Panc1 (cell line): ENCODE data around the gene OXCT2. TPM values are rescaled to one million over a fixed set of nuclear protein-coding genes. Genes with fewer than 3 reads are reported as not detected.
"Not testable (repeated sequence)": the region's sequence is repeated elsewhere in the genome, so short reads cannot be mapped to it uniquely, and the experiment has no call there.

Experiments
- ATAC-seq: fragments of 200-7000 bp; cut with Tn5 transposase; 2 replicates; pipeline ENCODE4 v1.9.1; 2020; ENCODE audit warnings: mild to moderate bottlenecking, moderate library complexity
- BruUV-seq: library from RNA; stranded (reverse); fragments of 400-500 nt; replicated peaks from 2 replicates; lab custom pipeline; 2021; lab: Mats Ljungman, UMichigan
- CTCF ChIA-PET: fragments of 300-600 bp; sonication (Branson Sonifier 250); formaldehyde crosslinking; loops from one replicate; lab custom pipeline; 2022; ENCODE audit warnings: antibody characterized with exemption; lab: Charles Lee
- POLR2A ChIA-PET: fragments of 300-600 bp; sonication (Branson Sonifier 250); formaldehyde crosslinking; loops from one replicate; lab custom pipeline; 2022; ENCODE audit warnings: antibody characterized with exemption; lab: Charles Lee
- DNase-seq: peaks from one replicate; pipeline ENCODE4 v3.0.0-alpha.2; 2010; ENCODE audit warnings: low read depth, low spot score
- H3K27ac ChIP-seq: 2 replicates; pipeline ENCODE4 v1.5.1; 2011; ENCODE audit warnings: mild to moderate bottlenecking, low read length, inconsistent platforms
- H3K27me3 ChIP-seq: fragments of 200-500 bp; sonication (Bioruptor generic); 2 replicates; pipeline ENCODE4 v1.6.0; 2014; ENCODE audit warnings: low read length, inconsistent platforms; ENCODE audit not compliant: control insufficient read depth, insufficient read depth
- H3K36me3 ChIP-seq: fragments of 200-500 bp; sonication (Bioruptor generic); 2 replicates; pipeline ENCODE4 v1.5.1; 2014; ENCODE audit warnings: inconsistent platforms, mild to moderate bottlenecking, low read length, moderate library complexity; ENCODE audit not compliant: control insufficient read depth, insufficient read depth
- H3K4me1 ChIP-seq: 2 replicates; pipeline ENCODE4 v1.5.1; 2011; ENCODE audit warnings: inconsistent platforms, mild to moderate bottlenecking, low read length, moderate library complexity; ENCODE audit not compliant: control insufficient read depth, insufficient read depth
- H3K4me3 ChIP-seq, 2 experiments: 2 replicates each; pipeline ENCODE4 v1.5.1; 2011 to 2012; ENCODE audit warnings: low read depth in 2 of 2, low read length in 2 of 2, mild to moderate bottlenecking in 2 of 2, inconsistent platforms in 1 of 2, moderate library complexity in 1 of 2
- H3K9me3 ChIP-seq: fragments of 200-500 bp; sonication (Bioruptor generic); 2 replicates; pipeline ENCODE4 v1.5.1; 2014; ENCODE audit warnings: low read depth, mild to moderate bottlenecking, inconsistent platforms, low read length, moderate library complexity; ENCODE audit not compliant: control insufficient read depth, insufficient read depth
- CTCF ChIP-seq: fragments of 450-650 bp; IDR thresholded peaks from 2 replicates; pipeline ENCODE4 v1.5.1; 2017; ENCODE audit warnings: mild to moderate bottlenecking
- POLR2AphosphoS5 ChIP-seq: IDR thresholded peaks from 2 replicates; pipeline ENCODE4 v1.6.1; 2012; ENCODE audit warnings: mild to moderate bottlenecking, low read depth, low read length, moderate library complexity
- REST ChIP-seq, 2 experiments: IDR thresholded peaks; 2 replicates each; pipeline ENCODE4 v1.6.1; 2011 to 2012; ENCODE audit warnings: low read depth in 2 of 2, control low read depth in 1 of 2, low read length in 1 of 2, mild to moderate bottlenecking in 1 of 2, moderate library complexity in 1 of 2; ENCODE audit not compliant: insufficient read depth in 1 of 2
- SIN3A ChIP-seq: IDR thresholded peaks from 2 replicates; pipeline ENCODE4 v1.6.1; 2012; ENCODE audit warnings: low read depth, mild to moderate bottlenecking, low read length, moderate library complexity, borderline replicate concordance; ENCODE audit not compliant: insufficient read depth
- TCF7L2 ChIP-seq: IDR thresholded peaks from 2 replicates; pipeline ENCODE4 v1.6.1; 2011; ENCODE audit warnings: mild to moderate bottlenecking, low read depth, low read length, inconsistent platforms
- in situ Hi-C: cut with HindIII; loops from 2 replicates; pipeline ENCODE4 v1.10.0; 2016; ENCODE audit warnings: low sequenced_read_pairs, low pct_unique_long_range_greater_than_20kb
- intact Hi-C: fragments of 100-400 bp; cut with micrococcal nuclease; formaldehyde crosslinking; loops from one replicate; pipeline ENCODE4 v1.10.0; 2022; ENCODE audit not compliant: unreplicated experiment
- total RNA-seq: library from RNA; stranded (reverse); gene quantifications from one replicate; pipeline ENCODE4 v1.2.1, GENCODE V29; 2021; ENCODE audit not compliant: unreplicated experiment

OXCT2 gene
- total RNA-seq, 1 experiment from 2014 or later: 1.9 TPM

GRCh38 chr1:39787468-39787867 lies 16.3 kb upstream of the OXCT2 start:
- in situ Hi-C loops: no loop called here

GRCh38 chr1:39787108-39787375 lies 15.9 kb upstream of the OXCT2 start:
- DNase-seq, intact Hi-C loops, H3K4me3 ChIP-seq, H3K27ac ChIP-seq, CTCF ChIA-PET, ATAC-seq, H3K4me1 ChIP-seq, H3K36me3 ChIP-seq, BruUV-seq, in situ Hi-C loops, H3K27me3 ChIP-seq, H3K9me3 ChIP-seq: not testable (repeated sequence)
- POLR2A ChIA-PET: interaction anchor here (0.5 kb wide), 1 partner anchor 49 kb away, joined by 3 read pairs; no protein-coding TSS in a partner anchor

More at GRCh38 chr1:39787468-39787867, 16.3 kb upstream of the OXCT2 start:
- no peak for DNase-seq
- Histone ChIP-seq H3K4me3 (peak overlapping the region in 1 of 2 experiments; percentile 55; a peak in 1 of 4 replicates), H3K27ac (no peak overlapping the region), H3K27me3 (no peaks in the 10 kb centered on the region), H3K4me1 (no peaks in the 10 kb centered on the region), H3K36me3 (no peaks in the 10 kb centered on the region), H3K9me3 (no peaks in the 10 kb centered on the region)
- ATAC-seq: no peak
- BruUV-seq: no TSS peak
- CTCF ChIA-PET: no interaction called here
- intact Hi-C loops: no loop called here
- no peak for TF ChIP-seq CTCF
- no peak for TF ChIP-seq TCF7L2
- no peak for TF ChIP-seq REST (IDR thresholded peaks at IDR 0.05; ENCODE audit: insufficient read depth in 1 of 2, low read depth in 2 of 2, low read length in 1 of 2)
- no peak for TF ChIP-seq POLR2AphosphoS5
- TF ChIP-seq SIN3A: no peak
- POLR2A ChIA-PET: interaction anchor here (0.5 kb wide), 1 partner anchor 49 kb away, joined by 3 read pairs; no protein-coding TSS in a partner anchor

GRCh38 chr1:39786303-39787107 lies 15.4 kb upstream of the OXCT2 start:
- H3K27ac ChIP-seq, H3K27me3 ChIP-seq, CTCF ChIA-PET, POLR2A ChIA-PET, H3K36me3 ChIP-seq, H3K4me3 ChIP-seq, ATAC-seq, in situ Hi-C loops, DNase-seq, H3K9me3 ChIP-seq, intact Hi-C loops, H3K4me1 ChIP-seq: not testable (repeated sequence)
- TSS peak; percentile 57 for BruUV-seq

- H3K4me1 ChIP-seq, H3K27me3 ChIP-seq, H3K36me3 ChIP-seq, H3K9me3 ChIP-seq, H3K27ac ChIP-seq, in situ Hi-C loops, BruUV-seq, H3K4me3 ChIP-seq, intact Hi-C loops, POLR2A ChIA-PET, ATAC-seq, DNase-seq: not testable (repeated sequence)
- CTCF ChIA-PET: interaction anchor here (0.6 kb wide), 1 partner anchor 15 kb away, joined by 3 read pairs; no protein-coding TSS in a partner anchor
Observed at GRCh38 chr1:39782685-39783084, 11.5 kb upstream of the OXCT2 start.
